ENCODE results near the gene TAOK3.

Gene TAOK3

GRCh38 chr12:118102609-118103008 is 270.1 kb downstream of the TAOK3 start:
- DNase-seq (ENCODE audit: low read depth in 1 of 2, low spot score in 1 of 2): no peak

- no peak for DNase-seq (ENCODE audit: low read depth in 1 of 2, low spot score in 1 of 2)
Measured at GRCh38 chr12:118102070-118102469, 270.6 kb downstream of the TAOK3 start.

GRCh38 chr12:118101051-118101450 is 271.7 kb downstream of the TAOK3 start:
- no peak for DNase-seq (ENCODE audit: low read depth in 1 of 2, low spot score in 1 of 2)

Measured in activated T-helper 1 cell treated with anti-CD3 and anti-CD28 coated beads, Interleukin-2, amount 50 U/mL, for 16 hours (primary cell).